CD4-positive, alpha-beta T cell treated with Interleukin-17A for 4 hours (primary cell): ENCODE measurements around the gene NLN.

Experiments used
- DNase-seq: peaks from one replicate; pipeline ENCODE4 v3.0.0-alpha.2; 2020; ENCODE audit warnings: mixed read lengths

The NLN gene

DNA sequence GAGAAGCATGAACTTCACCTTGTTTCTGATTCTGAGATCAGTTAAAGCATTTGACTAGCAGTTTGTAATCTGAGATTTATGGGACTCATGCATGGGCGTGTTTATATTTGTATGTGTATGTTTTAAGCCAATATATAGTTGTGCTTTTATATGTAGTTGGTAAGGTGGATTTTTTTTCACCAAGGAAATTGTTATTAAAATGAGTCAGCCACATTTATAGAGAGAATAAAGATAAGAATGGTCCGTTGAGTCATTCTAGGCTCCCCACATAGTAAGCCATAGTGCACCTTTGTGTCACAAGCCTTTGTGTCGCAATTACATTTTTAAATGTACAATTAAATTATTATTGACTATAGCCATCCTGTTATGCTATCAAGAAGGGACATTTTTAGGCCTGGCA lies 89.0 kb downstream of the NLN start:
- DNase-seq, result no peak

DNA sequence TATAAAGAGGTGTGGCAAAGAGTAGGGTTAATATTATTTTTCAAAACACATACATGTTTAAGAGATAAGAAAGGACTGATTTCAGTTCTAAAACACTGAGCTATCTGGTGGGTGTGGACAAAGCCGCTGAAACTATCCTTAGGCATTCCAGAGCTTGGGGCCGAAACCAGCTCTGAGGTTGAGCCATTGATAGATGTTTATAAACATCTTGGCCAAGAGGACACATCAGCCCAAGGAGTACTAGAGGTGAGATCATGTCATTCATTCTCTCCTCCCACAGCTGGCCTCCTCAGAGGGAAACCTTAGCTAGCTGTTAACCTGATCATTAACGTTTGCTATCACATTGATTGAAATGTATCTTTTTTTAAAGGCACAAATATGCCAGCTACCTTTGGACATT lies 89.9 kb downstream of the NLN start:
- DNase-seq, result no peak

DNA sequence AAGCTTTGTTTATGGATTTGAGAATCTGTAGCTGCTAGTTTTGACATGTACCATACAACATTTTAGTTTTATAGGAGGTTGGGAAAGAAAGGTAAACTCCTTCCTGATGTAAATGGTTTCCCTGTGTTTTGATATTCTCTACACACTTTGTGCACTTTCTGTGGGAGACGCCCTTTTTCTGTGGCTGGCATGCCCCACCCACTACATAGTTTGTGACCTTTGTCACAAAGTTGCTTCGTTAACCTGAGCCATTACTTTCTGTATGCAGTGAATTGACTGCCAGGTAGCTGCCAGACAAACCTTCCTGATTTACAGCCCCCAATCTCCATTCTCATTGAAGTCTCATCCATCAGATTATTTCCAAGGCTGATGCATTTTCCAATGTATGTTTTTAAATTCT lies 90.6 kb downstream of the NLN start:
- peak; percentile 44 for DNase-seq

DNA sequence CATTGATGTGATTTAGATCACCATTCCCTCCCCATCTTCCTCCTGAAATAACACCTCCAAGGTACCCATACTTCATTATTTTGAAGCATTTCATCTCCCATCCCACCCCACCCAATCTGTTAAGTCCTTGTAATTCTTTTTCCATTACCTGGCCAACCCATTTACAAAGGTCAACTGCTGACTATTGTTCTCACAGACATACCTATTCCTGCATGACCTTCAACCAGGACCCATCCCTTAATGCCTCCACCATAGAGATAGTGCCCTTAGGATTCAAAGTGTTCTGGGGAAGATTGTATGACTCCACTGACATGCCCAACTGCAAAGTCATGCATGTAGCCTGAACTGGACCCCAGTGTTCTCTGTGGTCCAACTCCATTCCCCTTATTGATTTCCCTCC lies 91.2 kb downstream of the NLN start:
- no peak for DNase-seq

DNA sequence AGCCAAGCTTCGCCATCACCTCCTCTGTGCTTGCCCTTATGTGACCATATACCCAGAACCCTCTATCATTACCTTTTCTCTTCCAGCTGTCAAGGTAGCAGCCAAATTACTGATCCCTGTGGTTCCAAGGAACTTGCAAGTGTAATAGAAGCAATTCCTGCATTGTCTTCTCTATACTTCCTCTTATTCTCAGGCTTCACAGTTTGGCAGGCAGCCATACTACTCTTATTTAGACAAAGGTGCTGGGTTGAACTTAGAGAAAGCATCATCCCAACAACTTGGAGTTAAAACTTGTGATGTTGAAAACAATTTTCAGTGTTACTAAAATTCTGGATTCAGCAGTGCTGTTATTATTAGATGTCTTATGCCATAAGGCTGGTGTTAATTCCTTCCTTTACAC lies 93.2 kb downstream of the NLN start:
- no peak for DNase-seq

DNA sequence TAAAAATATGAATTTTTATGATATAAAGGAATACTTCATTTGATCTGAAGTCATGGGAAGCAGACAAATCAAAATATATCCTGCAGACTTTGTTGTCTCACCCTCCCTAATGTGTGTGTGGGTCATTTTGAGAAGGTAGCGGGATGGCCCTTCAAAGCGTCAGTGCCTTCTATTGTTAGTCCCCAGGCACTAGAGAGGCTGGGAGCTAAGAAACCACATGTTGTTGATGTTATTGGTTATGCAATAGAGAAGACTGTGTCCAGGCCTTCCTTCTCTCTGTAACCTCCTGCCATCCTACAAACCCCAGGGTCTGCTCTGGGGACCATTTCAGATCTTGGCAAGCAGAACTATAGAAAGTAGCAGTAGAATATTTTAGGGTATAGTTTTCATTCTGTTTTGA lies 94.7 kb downstream of the NLN start:
- no peak for DNase-seq

DNA sequence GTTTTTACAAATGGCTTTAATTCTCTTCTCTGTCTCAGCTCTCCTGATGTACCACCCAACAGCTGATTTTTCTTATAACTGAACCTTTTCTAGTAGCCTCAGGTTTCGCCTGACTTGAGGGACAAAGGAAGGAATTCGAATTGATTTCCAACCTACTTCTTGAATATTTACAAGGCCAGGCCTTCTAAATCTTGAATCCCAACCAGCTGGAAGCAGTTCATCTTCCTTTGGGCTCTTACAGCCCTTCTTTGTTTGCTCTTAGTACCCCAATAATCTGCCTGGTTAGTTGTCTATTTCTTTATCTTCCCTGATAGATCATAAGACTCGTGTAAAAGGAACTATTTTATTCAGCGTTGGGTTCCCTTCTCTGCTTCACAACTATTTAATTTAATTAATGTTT lies 95.9 kb downstream of the NLN start:
- DNase-seq, result no peak

DNA sequence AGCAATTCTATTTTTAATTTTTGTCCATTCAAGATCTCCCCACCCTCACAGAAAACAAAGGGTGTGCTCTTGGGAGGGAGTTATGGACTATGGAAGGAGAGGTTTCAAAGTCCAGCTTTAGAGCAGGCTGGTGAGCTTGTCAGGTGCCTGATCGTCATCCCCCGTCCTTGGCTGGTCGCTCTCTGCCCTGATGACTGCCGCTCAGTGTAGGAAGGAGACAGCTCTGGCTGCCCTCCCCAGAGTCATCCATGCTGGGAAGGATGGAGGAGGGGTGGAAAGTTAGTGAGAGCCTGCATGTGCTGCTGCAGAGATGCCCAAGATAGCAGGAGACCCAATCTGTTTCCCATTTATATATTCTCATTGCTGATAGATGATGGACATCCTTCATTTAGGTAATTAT lies 96.6 kb downstream of the NLN start:
- DNase-seq, result no peak

DNA sequence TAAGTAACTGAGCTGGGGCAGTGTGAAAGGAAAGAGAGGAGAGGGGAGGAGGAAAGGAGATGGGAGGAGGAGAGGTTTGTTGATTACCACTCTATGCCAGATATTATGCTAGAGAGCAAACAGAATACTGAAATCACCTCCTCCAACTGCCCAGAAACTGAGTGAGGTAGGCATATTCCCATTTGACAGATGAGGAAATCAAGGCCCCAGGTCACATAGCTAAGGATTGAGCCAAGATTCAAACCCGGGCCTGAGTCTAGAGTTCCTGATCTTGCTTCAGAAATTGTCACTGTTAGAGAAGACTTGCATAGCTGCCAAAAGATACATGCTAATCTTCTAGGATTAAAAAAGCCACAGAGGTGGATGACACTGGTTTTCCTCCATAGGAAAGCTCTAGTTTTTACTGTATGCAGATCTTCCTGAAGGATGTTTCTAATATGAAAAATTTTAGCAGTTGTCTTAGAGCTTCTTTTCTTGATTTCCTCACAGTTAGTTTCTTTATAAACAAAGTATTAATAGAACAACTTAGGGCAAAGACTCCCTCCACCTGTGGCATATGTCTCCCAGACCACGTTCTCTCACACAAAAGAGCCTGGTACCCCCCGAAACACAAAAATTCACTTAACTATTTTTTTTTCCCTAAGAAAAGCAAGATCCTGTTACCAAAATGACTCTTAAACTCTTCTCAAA lies 97.4 kb downstream of the NLN start:
- no peak for DNase-seq

DNA sequence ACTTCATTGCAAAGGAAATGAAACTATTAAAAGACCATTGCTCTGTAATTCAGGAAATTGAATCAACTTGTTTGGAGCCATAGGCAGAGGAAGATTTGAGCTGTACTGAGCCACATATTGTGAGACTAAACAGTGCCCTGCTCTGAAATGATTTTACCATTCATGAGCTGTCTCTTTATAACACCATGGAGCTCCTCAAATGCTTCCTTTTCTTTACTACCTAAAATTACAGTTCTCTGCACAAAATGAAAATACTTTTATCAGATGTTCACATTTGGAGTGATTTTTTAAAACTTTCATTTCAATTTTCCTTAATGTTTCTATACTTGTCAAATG lies 97.9 kb downstream of the NLN start:
- no peak for DNase-seq

DNA sequence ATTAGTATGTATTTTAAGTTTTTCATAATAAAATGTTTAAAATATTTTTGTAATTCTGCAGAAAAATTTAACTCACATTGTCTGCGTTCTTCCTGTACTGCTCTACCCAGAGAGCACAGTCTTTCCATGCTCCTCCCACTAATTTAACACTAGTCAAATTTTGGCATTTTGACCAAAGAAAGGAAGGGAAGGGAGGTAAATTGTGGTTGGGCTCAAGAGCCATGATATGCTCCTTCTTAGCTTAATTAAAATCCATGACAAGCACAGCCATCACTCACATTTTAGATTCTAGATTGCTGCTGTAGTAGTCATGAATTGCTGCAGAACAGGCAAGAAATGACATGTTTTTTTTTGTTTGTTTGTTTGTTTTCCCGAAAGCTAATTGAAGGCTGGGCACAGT lies 98.4 kb downstream of the NLN start:
- DNase-seq, result no peak

DNA sequence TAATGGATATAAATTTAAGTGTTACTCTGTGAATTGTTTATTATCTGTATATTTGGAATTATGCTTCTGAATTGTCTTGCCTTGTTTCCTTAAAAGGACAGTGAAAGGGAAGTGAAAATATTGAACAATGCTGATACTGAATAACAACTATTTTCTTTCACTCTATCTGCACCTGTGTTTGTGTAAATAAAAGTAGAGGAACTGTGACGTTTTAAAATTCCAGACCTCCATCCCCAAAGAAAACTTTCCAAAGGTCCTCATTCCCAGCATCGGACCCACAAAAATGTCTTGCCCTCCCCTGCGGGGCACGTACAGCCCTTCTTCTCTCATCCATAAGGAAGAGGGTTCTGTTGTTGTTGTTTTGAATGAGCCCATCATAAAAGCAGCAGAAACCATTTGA lies 100.0 kb downstream of the NLN start:
- no peak for DNase-seq

DNA sequence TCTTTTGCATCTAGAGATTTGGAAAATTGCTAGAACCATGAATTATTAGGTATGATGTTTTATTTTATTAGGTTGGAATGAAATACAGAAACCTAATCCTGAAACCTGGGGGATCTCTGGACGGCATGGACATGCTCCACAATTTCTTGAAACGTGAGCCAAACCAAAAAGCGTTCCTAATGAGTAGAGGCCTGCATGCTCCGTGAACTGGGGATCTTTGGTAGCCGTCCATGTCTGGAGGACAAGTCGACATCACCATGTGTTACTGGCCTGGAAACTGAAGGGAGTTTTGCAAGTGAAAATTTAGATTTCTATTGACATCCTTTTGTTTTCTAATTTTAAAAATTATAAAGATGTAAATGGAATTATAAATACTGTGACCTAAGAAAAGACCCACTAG lies 100.7 kb downstream of the NLN start:
- no peak for DNase-seq

DNA sequence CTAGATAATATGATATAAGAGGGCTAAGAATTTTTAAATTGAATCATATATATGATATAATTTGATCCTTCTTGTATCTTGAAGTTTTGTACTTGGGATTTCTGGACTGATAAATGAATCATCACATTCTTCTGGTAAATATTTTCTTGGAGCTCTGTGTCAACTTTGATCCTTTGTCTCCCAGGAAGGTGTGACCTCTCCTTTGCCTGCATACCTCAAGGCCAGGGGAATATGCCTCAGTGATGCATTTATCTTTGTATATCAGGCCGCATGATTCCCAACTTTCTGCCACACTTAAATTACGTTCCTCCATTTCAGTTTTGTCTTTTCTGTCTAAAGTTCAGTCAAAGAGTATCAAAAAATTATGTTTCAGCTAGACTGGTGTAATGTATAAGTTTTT lies 101.2 kb downstream of the NLN start:
- DNase-seq, result no peak

DNA sequence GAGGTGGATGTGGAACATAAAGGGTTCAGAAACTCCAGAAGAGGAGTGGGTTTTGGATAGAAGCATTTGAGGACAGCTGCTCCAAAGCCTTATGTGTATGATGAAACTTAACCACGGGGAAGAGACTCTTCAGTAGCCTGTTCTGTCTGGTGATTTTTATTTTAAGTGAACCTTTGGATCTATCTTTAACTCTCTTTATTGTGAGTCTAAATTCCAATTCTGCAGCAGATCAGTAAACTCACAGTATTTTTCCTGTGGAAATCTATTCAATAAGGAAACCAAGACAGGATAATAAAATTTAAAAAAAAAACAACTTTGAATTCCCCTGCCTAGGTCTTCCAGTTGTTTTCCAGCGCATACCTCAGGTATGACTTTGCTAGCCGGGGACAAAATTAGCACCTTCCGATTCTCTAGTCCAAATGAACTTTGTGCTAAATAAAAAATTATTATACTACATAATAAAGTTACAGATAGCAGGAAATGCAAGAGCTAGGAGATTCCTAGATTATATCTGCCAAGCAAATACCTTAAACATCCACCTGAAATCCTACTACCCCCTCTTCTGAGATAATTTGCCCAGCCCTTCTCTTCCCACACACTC lies 101.9 kb downstream of the NLN start:
- DNase-seq, result no peak

DNA sequence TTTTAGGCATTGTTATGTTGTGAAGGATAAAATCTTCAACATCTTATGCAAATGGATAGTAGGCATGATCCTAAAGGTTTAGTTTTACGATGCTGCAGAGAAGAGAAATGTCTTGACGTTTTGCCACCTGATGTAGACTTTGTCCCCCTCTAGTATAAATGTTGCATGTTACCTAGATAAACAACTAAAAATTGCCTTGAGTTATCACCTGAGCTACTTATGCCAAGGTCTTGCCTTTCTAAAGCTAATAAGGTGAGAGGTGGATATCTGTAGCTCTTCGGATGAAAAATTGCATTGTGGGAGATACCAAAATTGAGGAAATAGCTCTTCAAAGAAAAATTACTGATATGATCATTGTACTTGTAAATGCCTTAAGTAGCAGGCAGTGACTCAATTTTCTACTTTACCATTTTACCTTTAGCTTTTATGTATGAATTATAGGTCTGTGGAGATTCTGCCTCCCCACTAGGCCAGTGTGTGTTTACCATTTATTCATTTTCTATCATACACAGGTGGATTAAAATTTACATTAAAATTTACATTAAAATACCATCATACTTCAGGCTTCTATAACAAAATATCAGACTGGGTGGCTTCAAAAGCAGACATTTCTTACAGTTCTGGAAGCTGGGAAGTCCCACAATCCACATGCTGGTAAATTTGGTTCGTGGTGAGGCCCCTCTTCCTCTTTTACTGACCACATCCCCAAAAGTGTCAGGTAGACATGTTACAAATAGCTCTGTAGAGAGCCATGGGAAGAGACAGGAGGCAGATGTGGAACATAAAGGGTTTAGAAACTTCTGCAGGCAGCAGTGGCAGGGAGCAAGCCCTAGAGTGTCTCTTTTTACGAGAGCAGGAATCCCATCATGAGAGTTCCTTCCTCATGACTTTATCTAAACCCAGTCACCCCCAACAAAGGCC lies 103.7 kb downstream of the NLN start:
- no peak for DNase-seq

DNA sequence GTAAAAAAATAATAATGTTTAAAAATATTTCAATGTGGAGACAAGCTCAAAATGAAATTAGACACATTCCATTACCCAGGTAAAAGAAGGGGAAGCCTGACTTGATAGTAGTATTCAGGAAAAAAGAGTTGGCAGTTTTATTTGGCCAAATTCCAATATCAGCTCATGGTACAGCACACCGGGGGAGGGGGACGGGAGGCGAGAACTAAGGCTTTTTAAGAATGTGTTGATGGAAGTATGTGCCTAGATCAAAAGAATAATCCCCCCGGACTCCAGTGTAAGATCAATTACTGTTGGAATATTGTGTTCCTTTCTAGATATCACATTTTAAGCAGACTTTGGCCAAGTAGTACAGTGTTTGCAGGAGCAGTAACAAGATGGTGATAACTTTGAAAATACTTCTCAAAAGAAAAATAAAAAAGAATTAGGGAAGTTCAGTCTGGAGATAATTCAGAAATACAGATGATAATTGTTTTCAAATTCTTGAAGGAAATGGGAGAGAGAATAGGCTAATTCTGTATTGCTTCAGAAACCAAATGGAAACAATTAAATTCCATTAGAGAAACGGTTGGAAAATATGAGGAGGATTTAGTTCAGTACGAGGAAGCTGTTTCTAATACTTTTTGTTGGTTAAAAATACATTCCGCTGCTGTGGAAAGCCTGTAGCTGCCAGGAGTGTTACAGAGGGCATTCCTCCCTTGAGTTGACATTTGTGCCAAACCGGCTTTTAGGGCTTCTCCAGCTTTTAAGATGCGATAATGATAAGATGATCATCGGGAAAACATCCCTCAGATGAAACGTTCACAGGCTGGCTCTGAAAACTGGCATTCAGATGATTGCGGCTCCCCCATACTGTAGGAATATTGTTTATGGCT lies 106.3 kb downstream of the NLN start:
- no peak for DNase-seq

DNA sequence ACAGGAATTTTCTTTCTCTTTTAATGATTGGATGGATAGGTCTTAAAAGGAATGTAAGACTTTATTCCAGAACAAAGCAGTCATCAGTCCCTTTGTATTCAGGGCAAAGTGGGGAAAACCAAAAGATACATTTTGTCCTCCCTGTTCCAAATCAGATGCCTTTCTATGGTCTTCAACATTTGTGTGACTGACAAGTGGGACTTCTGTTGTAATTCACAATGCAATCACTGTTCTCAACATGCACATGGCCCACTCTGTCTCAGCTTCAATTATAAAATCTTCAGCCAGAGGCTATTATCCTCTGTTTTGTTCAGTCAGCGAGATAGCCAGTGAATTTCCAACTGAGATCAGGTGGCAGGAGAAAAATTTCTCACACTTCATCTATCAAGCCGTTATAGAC lies 108.9 kb downstream of the NLN start:
- no peak for DNase-seq

DNA sequence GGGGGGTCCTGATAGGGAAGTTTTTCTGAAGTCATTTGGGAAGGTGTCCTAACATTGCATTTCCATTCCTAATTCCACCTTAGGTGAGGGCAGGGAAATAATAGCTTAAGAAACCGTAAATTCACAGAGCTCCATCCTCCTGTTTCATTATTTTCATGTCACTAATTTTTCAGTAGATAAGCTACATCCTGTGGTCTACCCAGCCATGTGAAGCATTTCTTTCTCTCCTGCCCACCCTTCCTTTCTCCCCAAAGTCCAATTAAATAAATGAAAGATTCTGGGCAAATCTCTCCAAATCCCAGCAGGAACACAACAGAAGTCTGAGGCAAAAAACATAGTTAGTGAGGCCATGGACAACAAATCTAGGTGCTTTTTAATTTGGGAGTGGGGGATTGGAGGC lies 109.3 kb downstream of the NLN start:
- no peak for DNase-seq

DNA sequence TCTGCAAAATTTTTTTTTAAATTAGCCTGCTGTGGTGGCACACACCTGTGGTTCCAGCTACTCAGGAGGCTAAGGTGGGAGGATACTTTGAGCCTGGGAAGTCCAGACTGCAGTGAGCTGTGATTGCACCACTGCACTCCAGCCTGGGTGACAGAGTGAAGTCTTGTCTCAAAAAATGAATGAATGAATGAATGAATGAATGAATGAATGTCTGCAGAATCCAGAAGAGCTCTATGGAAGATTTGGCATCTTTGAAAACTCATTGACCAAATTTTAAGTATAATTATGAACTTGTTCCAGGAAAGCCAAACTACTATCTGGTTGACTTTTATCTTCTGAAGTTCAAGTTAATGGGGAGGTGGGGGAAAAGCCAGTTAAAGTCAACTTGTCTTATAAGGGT lies 110.1 kb downstream of the NLN start:
- no peak for DNase-seq

DNA sequence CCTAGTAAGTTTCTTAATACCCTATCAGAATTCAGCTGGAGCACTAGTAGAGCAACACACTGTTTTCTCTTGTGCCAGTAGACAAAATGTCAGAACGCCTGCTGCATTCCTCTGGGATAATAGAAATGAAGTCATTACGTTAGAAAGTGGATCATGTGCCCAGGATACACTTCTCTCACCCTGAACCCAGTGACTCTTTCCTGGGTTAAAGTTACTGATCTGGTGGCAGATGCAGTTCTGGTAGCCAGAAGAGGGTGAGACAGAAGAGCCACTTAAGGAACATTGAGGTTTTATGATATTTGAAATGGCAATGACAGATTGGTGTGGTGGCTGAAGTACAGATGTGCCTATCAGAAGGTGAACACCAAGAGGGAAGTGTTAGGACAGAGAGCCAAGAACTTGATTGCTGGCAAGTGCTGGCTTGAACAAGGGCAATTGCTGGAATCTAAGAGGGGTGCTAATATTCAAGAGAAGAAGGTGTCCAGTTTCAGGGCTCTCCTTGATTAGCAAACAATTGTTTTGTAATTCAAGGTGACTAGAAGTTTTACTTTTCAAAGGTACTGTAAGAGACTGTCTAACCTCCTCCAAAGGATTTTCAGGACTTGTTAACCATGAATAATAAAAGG lies 110.7 kb downstream of the NLN start:
- no peak for DNase-seq

DNA sequence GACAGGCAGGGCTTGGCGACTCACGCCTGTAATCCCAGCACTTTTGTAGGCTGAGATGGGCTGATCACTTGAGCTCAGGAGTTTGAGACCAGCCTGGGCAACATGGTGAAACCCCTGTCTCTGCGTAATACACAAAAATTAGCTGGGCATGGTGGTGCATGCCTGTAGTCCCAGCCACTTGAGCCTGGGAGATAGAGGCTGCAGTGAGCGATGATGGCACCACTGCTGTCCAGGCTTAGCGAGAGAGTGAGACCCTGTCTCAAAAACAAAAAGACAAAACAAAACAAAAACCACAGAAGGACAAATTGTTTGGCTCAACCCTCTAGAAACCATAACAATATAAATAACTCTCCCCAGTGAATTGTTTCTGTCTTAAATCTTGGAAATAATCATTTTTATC lies 111.8 kb downstream of the NLN start:
- DNase-seq, result no peak

DNA sequence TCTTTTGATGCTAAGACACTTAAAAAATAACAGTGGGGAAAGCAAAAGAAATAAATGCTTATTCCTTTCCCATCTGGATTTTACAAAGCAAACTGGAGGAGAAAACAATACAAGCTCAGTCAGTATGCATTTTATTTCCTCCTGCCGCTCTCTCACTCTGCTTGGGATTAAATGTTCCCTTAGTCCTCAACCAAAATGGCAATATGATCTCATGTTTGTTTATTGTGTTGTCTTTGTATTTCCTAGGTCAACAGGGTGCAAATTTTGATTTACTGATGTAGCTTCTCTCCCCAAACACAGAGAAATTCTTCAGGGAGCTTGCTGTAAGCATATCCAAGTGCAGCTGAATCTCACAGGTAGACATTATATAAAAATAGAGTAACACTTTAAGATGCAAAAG lies 112.3 kb downstream of the NLN start:
- no peak for DNase-seq
